ENCODE results near the gene TOMM5. TPM values are rescaled to one million over a fixed set of nuclear protein-coding genes. Genes with fewer than 3 reads are reported as not detected.

TOMM5 gene
- total RNA-seq, 4 donors from 2014 or later, result 91.1 to 151 (median 97.9) TPM

DNA sequence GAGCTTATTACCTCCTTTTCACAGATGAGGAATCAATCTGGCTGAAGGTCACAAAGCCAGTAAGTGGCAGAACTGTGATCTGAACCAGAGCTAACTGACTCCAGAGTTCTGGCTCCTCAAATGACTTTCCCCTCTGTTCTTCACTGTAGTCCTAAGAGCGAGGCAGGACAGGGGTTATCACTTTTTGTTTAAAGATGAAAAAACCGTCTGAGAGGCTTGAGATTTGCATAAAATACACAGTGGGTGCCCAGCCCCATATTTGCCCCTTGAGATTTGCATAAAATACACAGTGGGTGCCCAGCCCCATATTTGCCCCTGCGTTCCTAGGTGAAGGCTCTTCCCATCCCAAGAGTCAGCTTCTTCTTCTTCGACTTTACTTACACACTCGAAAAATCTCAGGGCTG, 16.9 kb downstream of the TOMM5 start:
- DNase-seq (ENCODE audit: low spot score), result no peak
- ATAC-seq (ENCODE audit: low FRiP score), result peak; percentile 24
- TF ChIP-seq CTCF (IDR thresholded peaks at IDR 0.05), result no peak

- DNase-seq (ENCODE audit: low spot score) (no peak), ATAC-seq (ENCODE audit: low FRiP score) (no peak)
- no peak for TF ChIP-seq CTCF (IDR thresholded peaks at IDR 0.05)
Observed at GRCh38 chr9:37575001-37575400, 17.4 kb downstream of the TOMM5 start.

DNA sequence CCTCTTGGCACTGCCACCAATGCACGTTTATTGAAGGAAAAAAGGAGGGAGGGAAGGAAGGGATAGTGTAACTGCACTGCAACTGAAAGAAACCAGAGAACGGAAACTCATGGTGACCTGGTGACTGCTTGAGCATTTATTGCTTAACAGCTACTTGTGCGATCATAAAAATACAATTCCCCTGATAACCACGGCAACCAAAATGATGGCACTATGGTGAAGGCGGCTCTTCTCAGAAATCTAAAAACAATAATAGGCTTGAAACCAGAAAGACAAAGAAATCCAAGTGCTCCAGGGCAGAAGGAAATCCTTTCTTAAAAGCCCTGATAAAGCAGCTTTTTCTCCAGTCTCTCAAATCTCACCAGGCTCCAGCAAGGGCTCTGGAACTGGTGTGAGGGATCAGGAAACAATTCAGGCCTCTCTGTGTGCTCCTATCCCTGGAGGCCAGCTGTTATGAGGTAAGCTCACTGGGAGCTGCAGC, 18.1 kb downstream of the TOMM5 start:
- no peak for ATAC-seq (ENCODE audit: low FRiP score)

GRCh38 chr9:37571282-37571681, 21.1 kb downstream of the TOMM5 start:
- TF ChIP-seq CTCF (IDR thresholded peaks at IDR 0.05), result no peak
- DNase-seq (ENCODE audit: low spot score) (no peak), ATAC-seq (ENCODE audit: low FRiP score) (no peak)

More for the DNA sequence above, 18.1 kb downstream of the TOMM5 start:
- TF ChIP-seq CTCF (IDR thresholded peaks at IDR 0.05), result no peak
- DNase-seq (ENCODE audit: low spot score), result no peak

DNA sequence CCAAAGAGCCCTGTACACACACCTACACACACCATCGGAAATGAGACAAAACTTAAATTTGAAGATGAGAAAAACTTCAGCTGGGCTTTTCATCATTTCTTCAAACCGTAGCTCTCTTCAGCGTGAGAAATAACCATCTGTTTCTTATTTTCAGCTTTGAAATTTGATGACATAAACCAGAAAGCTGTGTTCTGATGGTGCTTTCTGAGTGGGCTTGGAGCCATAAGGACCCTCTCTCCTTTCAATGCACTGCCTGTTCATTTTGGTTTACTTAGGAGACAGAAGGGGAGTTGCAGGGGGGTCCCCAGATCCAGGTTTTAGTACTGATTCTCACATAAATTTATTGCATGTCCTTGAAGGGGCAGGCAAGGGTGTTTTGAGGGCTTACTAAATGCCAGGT, 25.7 kb downstream of the TOMM5 start:
- no peak for TF ChIP-seq CTCF (IDR thresholded peaks at IDR 0.05)
- ATAC-seq (ENCODE audit: low FRiP score) (no peak), DNase-seq (ENCODE audit: low spot score) (no peak)

DNA sequence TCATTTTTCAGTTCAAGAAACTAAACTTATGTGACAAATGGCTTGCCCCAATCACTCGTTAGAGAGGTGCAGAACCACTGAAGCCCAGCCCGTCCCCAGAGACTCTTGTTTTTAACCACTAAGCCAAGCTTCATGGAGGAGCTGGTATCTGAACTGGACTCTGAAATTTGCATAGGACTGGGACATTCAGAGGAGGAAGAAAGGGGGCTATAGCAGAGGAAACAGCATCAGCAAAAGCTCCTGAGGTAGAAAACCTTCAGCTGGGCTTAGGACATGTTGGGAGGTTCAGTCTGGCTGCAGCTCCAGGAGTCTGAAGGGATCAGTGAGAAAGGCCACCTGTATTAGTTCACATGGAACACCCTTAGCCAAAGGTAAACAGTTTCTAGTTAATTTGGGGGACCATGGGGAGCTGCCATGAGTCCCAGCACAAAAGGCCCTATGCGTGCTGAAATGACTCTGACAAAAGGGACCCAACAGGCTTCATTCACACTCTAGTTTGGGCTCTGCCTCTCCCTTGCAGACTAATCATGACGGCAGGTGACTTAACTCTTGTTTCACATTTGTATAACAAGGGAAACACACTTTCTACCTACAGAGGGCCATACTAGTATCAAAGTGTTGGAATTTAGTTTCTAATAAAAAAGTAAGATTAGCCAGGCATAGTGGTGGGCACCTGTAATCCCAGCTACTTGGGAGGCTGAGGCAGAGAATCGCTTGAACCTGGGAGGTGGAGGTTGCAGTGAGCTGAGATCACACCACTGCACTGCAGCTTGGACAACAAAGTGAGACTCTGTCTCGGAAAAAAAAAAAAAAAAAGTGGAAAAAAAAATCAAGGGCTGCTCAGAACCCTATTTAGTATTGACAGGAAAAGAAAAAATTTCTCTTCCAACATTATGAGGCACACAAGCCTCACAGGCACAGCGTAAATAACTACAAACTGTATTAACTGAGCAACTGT, 26.5 kb downstream of the TOMM5 start:
- ATAC-seq (ENCODE audit: low FRiP score) (no peak), DNase-seq (ENCODE audit: low spot score) (no peak)
- TF ChIP-seq CTCF (IDR thresholded peaks at IDR 0.05), result no peak

GRCh38 chr9:37564916-37565315, 27.5 kb downstream of the TOMM5 start:
- DNase-seq (ENCODE audit: low spot score) (no peak), ATAC-seq (ENCODE audit: low FRiP score) (no peak)
- TF ChIP-seq CTCF (IDR thresholded peaks at IDR 0.05), result no peak

All from omental fat pad (tissue), 4 donors.